ENCODE data around the gene PRLR.

PRLR gene

DNA sequence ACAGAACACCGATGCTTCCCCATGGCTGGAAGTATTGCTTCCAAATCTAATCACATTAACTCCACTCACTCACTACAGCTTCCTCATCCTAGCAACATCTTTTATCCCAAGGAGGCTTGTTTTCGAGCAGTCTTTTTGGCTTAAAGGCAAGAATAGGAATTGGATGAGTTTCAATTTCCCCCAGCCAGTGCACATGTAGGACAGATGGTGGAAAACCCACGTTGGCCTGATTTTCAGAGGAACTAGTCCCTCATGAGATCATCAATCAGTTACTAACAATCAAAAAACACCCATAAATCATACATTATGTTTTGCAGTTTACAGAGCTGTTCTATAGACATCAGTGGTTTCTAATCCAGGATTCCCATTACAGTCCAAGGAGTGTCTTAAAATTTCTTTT, 134.1 kb downstream of the PRLR start:
- H3K4me3 ChIP-seq (ENCODE audit: low read depth, low read length) = no peak overlapping the region
- no peak for TF ChIP-seq MYC (IDR thresholded peaks at IDR 0.05; ENCODE audit: low read depth, low read length)
- no peak for TF ChIP-seq POLR2A (IDR thresholded peaks at IDR 0.05; ENCODE audit: extremely low read depth, insufficient read length)
- TF ChIP-seq, protein P1, sequence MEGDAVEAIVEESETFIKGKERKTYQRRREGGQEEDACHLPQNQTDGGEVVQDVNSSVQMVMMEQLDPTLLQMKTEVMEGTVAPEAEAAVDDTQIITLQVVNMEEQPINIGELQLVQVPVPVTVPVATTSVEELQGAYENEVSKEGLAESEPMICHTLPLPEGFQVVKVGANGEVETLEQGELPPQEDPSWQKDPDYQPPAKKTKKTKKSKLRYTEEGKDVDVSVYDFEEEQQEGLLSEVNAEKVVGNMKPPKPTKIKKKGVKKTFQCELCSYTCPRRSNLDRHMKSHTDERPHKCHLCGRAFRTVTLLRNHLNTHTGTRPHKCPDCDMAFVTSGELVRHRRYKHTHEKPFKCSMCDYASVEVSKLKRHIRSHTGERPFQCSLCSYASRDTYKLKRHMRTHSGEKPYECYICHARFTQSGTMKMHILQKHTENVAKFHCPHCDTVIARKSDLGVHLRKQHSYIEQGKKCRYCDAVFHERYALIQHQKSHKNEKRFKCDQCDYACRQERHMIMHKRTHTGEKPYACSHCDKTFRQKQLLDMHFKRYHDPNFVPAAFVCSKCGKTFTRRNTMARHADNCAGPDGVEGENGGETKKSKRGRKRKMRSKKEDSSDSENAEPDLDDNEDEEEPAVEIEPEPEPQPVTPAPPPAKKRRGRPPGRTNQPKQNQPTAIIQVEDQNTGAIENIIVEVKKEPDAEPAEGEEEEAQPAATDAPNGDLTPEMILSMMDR (IDR thresholded peaks at IDR 0.05; ENCODE audit: low read depth, low read length) = no peak
- TF ChIP-seq, protein P2, sequence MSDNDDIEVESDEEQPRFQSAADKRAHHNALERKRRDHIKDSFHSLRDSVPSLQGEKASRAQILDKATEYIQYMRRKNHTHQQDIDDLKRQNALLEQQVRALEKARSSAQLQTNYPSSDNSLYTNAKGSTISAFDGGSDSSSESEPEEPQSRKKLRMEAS (IDR thresholded peaks at IDR 0.05; ENCODE audit: low read depth, low read length) = no peak
- DNase-seq (ENCODE audit: low read depth) = no peak

DNA sequence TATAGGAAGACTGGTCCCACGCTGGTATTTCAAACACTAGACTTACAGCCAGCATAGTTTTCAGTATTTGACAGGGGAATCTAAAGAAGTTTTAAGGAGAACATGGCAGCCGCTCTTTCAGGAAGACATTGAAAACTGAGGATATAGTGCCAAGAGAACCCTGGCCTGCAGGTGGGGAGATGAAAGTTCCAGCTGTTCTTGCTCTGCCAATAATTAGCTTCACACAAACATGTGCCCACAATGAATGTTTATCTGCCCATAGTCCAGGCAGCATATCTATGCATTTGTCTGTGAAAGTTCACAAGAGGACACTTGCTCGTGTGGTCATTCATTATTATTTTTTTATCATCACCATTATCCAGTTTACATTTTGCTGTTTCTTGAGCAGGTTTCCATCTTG, 134.9 kb downstream of the PRLR start:
- H3K4me3 ChIP-seq (ENCODE audit: low read depth, low read length) = no peak overlapping the region
- TF ChIP-seq POLR2A (IDR thresholded peaks at IDR 0.05; ENCODE audit: extremely low read depth, insufficient read length) (no peak), MYC (IDR thresholded peaks at IDR 0.05; ENCODE audit: low read depth, low read length) (no peak)
- TF ChIP-seq, protein P1 (IDR thresholded peaks at IDR 0.05; ENCODE audit: low read depth, low read length) = no peak
- TF ChIP-seq, protein P2 (IDR thresholded peaks at IDR 0.05; ENCODE audit: low read depth, low read length) = no peak
- DNase-seq (ENCODE audit: low read depth) = no peak

DNA sequence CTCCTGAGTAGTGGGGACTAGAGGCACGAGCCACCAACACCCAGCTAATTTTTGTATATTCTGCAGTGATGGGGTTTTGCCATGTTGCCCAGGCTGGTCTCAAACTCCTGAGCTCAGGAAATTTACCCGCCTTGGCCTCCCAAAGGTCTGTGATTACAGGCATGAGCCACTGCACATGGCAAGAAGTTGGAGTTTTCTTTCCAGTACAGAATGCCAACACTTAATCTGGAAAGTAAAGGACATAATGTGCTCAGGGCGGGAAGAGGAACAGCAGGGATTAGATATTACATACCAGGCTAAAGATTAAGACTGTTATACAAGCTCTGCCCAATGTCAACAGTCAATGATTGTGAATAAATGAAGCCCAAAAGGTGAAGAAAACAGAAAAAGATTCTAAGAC, 135.3 kb downstream of the PRLR start:
- TF ChIP-seq POLR2A (IDR thresholded peaks at IDR 0.05; ENCODE audit: extremely low read depth, insufficient read length) (no peak), MYC (IDR thresholded peaks at IDR 0.05; ENCODE audit: low read depth, low read length) (no peak)
- TF ChIP-seq, protein P1 (IDR thresholded peaks at IDR 0.05; ENCODE audit: low read depth, low read length) = no peak
- TF ChIP-seq, protein P2 (IDR thresholded peaks at IDR 0.05; ENCODE audit: low read depth, low read length) = no peak
- DNase-seq (ENCODE audit: low read depth) = no peak
- H3K4me3 ChIP-seq (ENCODE audit: low read depth, low read length) = no peak overlapping the region

DNA sequence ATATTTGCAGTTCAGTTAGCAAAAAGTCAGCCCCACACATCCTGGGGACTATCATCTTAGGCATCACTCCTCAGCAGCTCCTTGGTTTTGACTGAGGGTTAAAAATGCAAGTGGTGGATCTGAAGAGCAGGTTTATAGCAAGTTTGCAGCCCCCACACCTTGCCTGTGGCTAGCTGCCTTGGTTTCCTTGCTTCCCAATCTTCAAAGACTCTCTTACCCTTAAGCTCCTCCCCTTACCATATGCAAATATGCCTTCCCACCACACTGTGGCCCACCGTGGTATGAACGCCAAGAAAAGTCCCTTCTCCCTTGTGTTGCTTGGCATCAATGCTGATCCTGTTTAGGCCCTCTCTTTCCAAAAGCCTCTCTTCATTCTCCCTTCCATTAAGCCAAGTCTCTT, 137.6 kb downstream of the PRLR start:
- H3K4me3 ChIP-seq (ENCODE audit: low read depth, low read length) = no peak overlapping the region
- no peak for TF ChIP-seq MYC (IDR thresholded peaks at IDR 0.05; ENCODE audit: low read depth, low read length)
- TF ChIP-seq POLR2A (IDR thresholded peaks at IDR 0.05; ENCODE audit: extremely low read depth, insufficient read length) = no peak
- TF ChIP-seq, protein P2 (IDR thresholded peaks at IDR 0.05; ENCODE audit: low read depth, low read length) = no peak
- TF ChIP-seq, protein P1 (IDR thresholded peaks at IDR 0.05; ENCODE audit: low read depth, low read length) = no peak
- no peak for DNase-seq (ENCODE audit: low read depth)

DNA sequence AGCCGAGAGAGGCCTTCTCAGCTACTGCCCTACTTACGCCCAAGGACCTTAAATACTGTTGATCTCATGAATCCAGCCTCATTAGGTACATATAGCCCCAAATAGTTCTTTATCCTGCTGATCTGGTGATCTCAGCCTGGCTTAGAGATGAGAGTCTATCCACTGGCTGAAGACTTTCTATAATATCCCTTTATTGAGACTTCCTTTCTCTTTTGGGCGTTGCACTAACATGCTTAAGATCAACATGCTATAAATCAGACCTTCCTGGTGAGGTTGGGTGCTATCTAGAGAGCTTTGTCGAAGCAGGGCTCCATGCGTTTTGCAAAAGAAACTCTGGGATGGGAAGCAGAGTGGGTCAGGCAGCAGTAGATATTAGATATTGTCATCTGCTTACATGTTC, 138.6 kb downstream of the PRLR start:
- DNase-seq (ENCODE audit: low read depth) = no peak
- TF ChIP-seq, protein P1 (IDR thresholded peaks at IDR 0.05; ENCODE audit: low read depth, low read length) = no peak
- no peak for TF ChIP-seq POLR2A (IDR thresholded peaks at IDR 0.05; ENCODE audit: extremely low read depth, insufficient read length)
- no peak for TF ChIP-seq MYC (IDR thresholded peaks at IDR 0.05; ENCODE audit: low read depth, low read length)
- TF ChIP-seq, protein P2 (IDR thresholded peaks at IDR 0.05; ENCODE audit: low read depth, low read length) = no peak
- H3K4me3 ChIP-seq (ENCODE audit: low read depth, low read length) = no peak overlapping the region

Measured in NB4 (cell line).